Gastroesophageal sphincter (tissue), 3 donors: Measurements from ENCODE around the gene PTDSS2.

Experiments
- CTCF ChIP-seq, 4 experiments: fragments of 200-600 bp in 2 of 4; fragments of 450-650 bp in 2 of 4; sonication (generic) in 1 of 4; IDR thresholded peaks; one replicate each; pipeline ENCODE4 v1.5.1; 2017 to 2019; ENCODE audit warnings: antibody characterized with exemption in 4 of 4, mild to moderate bottlenecking in 2 of 4, moderate library complexity in 2 of 4
- EP300 ChIP-seq: sonication (generic); formaldehyde crosslinking; IDR thresholded peaks from one replicate; pipeline ENCODE4 v1.6.1; 2017; ENCODE audit warnings: antibody characterized with exemption, mild to moderate bottlenecking
- POLR2AphosphoS5 ChIP-seq: sonication (generic); formaldehyde crosslinking; IDR thresholded peaks from one replicate; pipeline ENCODE4 v1.6.1; 2017; ENCODE audit warnings: antibody characterized with exemption

GRCh38 chr11:452203-452744 lies 2.2 kb downstream of the PTDSS2 start:
- TF ChIP-seq CTCF (IDR thresholded peaks at IDR 0.05) (no peak), EP300 (no peak), POLR2AphosphoS5 (no peak)
